GM23338 (cell line): ENCODE results near the gene OR5AR1.

ENCODE experiments used
- CTCF ChIP-seq, 2 experiments: fragments of 200-600 bp in 1 of 2; sonication (generic) in 1 of 2; conservative IDR thresholded peaks; 2 replicates each; pipeline versions ENCODE4 v1.5.1 to v1.6.1; 2016 to 2017; ENCODE audit warnings: antibody characterized with exemption in 2 of 2, low read depth in 2 of 2, mild to moderate bottlenecking in 2 of 2, moderate library complexity in 1 of 2
- EZH2phosphoT487 ChIP-seq: fragments of 200-600 bp; sonication (generic); IDR thresholded peaks from one replicate; pipeline ENCODE4 v1.8.1; 2018; ENCODE audit warnings: antibody characterized with exemption; ENCODE audit not compliant: unreplicated experiment
- REST ChIP-seq: IDR thresholded peaks from one replicate; pipeline ENCODE4 v1.6.1; 2018; ENCODE audit warnings: antibody characterized with exemption; ENCODE audit not compliant: unreplicated experiment

GRCh38 chr11:56700242-56700913 lies 36.9 kb downstream of the OR5AR1 start:
- no peak for TF ChIP-seq REST
- TF ChIP-seq EZH2phosphoT487 = no peak
- no peak for TF ChIP-seq CTCF (conservative IDR thresholded peaks at IDR 0.05; ENCODE audit: low read depth in 2 of 2)
